OCI-LY3 (cell line): Measurements from ENCODE around the gene STIL.

ENCODE experiments used
- H2AFZ ChIP-seq: fragments of 200-600, 300-600 bp; shearing (Covaris generic); 2 replicates; pipeline ENCODE4 v1.6.0; 2014; ENCODE audit warnings: antibody characterized with exemption, low read depth, low read length
- H3K27ac ChIP-seq: fragments of 200-600, 300-600 bp; sonication (generic); 2 replicates; pipeline ENCODE4 v1.5.1; 2014; ENCODE audit warnings: mild to moderate bottlenecking, low read length, moderate library complexity, mixed read lengths
- H3K27me3 ChIP-seq: fragments of 200-600, 300-600 bp; sonication (generic); 2 replicates; pipeline ENCODE4 v1.6.1; 2014; ENCODE audit warnings: low read depth, low read length, mixed read lengths
- H3K36me3 ChIP-seq: fragments of 200-600, 300-600 bp; sonication (generic); replicated peaks from 2 replicates; pipeline ENCODE3; 2014; ENCODE audit warnings: low read depth, low read length, mixed read lengths
- H3K4me1 ChIP-seq: fragments of 300-600, 200-600 bp; sonication (generic); 2 replicates; pipeline ENCODE4 v1.6.1; 2014; ENCODE audit warnings: low read length, mixed read lengths
- H3K4me2 ChIP-seq: fragments of 200-600, 300-600 bp; sonication (generic); 2 replicates; pipeline ENCODE4 v1.6.1; 2014; ENCODE audit warnings: low read length, mixed read lengths
- H3K4me3 ChIP-seq: fragments of 300-600, 200-600 bp; sonication (generic); 2 replicates; pipeline ENCODE4 v1.5.1; 2014; ENCODE audit warnings: antibody characterized with exemption, mild to moderate bottlenecking, low read length, moderate library complexity
- H3K79me2 ChIP-seq: fragments of 300-600, 200-600 bp; shearing (Covaris generic); 2 replicates; pipeline ENCODE4 v1.6.1; 2014; ENCODE audit warnings: mild to moderate bottlenecking, low read length, mixed read lengths
- H3K9ac ChIP-seq: fragments of 300-600, 200-600 bp; shearing (Covaris generic); 2 replicates; pipeline ENCODE4 v1.6.0; 2014; ENCODE audit warnings: mild to moderate bottlenecking, low read length, moderate library complexity
- H3K9me3 ChIP-seq: fragments of 200-600, 300-600 bp; shearing (Covaris generic); 2 replicates; pipeline ENCODE4 v1.6.1; 2014; ENCODE audit warnings: low read length, mixed read lengths; ENCODE audit not compliant: insufficient read depth
- H4K20me1 ChIP-seq: fragments of 200-600, 300-600 bp; sonication (generic); 2 replicates; pipeline ENCODE4 v1.6.1; 2016; ENCODE audit warnings: low read length, mixed read lengths; ENCODE audit not compliant: insufficient read depth
- EZH2phosphoT487 ChIP-seq: fragments of 200-600 bp; shearing (Covaris generic); IDR thresholded peaks from 2 replicates; pipeline ENCODE4 v1.6.1; 2018; ENCODE audit warnings: antibody characterized with exemption, mixed run types, low read depth
- TF ChIP-seq, protein P1 (sequence below): fragments of 200-600, 300-600 bp; sonication (generic); IDR thresholded peaks from 2 replicates; pipeline ENCODE4 v1.5.1; 2014; ENCODE audit warnings: antibody characterized with exemption, low read length, low read depth

The STIL gene

DNA sequence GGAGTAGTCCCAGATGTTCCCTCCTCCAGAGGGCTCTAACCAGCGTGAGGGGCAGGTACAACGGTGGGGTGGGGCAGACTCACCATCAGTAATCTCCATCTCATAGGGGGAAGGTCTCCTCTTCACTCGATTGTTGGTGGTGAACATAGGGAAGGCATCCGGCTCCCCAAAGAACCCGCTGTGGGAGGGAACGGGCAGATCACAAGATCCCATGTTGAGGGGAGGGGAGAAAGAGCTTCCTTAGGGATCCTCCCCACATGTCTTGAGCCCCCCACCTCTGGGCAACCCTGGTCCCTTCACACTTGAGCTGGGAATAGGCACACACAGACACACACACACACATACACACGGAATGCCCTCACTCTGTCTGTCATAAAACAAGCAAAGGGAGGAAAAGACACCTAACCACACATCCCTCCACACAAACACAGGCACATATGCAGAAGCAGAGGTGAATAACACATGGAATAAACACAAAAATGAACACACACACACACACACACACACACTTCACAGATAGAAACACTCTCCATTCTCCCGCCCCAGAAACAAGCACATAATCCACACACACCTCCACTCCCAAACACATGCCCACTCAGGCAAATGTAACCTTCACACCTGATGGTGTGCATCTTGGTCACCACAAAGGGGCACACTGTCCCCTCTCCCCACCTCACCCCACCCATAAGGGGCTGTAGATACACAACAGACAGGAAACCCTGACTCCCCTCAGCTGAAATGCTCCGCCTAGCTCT is 89.8 kb downstream of the STIL start:
- Histone ChIP-seq H3K4me1 (no peaks in the 10 kb centered on the region), H3K4me2 (no peak overlapping the region), H3K79me2 (no peaks in the 10 kb centered on the region), H3K4me3 (no peak overlapping the region), H3K9me3 (no peaks in the 10 kb centered on the region), H4K20me1 (no peaks in the 10 kb centered on the region), H3K27ac (no peak overlapping the region), H3K9ac (no peak overlapping the region), H3K36me3 (no peaks in the 10 kb centered on the region), H3K27me3 (no peaks in the 10 kb centered on the region), H2AFZ (no peak overlapping the region)
- TF ChIP-seq, protein P1, sequence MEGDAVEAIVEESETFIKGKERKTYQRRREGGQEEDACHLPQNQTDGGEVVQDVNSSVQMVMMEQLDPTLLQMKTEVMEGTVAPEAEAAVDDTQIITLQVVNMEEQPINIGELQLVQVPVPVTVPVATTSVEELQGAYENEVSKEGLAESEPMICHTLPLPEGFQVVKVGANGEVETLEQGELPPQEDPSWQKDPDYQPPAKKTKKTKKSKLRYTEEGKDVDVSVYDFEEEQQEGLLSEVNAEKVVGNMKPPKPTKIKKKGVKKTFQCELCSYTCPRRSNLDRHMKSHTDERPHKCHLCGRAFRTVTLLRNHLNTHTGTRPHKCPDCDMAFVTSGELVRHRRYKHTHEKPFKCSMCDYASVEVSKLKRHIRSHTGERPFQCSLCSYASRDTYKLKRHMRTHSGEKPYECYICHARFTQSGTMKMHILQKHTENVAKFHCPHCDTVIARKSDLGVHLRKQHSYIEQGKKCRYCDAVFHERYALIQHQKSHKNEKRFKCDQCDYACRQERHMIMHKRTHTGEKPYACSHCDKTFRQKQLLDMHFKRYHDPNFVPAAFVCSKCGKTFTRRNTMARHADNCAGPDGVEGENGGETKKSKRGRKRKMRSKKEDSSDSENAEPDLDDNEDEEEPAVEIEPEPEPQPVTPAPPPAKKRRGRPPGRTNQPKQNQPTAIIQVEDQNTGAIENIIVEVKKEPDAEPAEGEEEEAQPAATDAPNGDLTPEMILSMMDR, result no peak
- TF ChIP-seq EZH2phosphoT487, result no peak

DNA sequence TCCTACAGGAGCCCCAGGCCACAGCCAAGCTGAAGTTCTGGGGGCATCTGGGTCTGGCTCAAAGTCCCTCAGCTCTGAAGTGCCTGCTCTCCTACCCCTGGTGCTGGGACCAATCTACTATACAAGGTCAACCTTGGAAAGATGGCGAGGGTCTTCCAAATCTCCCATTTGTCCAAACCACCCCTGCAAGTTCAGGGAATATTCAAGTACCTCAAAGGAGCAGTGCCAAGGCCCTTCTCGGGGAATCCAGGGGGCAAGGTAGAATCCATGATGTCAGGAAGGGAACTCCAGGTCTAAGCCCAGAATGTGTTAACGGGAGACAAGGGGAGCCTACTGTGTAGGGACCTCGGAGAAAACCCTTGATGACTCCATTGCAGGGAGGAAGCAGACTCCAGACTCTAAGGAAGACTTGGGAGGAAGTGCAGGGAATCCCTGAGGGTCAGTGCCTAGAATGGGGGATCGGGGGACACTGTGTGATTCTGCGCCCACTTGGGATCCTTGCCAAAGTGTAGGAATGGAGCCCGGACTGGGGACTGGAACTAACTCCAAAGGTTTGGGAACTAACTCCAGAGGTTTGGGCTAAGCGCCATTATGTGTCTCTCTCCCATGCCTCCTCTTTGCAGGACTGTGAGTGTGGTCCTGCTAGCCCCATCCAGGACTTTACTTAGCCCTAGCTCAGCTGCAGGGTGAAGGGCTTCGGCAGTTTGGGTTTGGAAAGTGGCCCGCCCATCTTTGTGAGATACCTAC is 90.6 kb downstream of the STIL start:
- Histone ChIP-seq H3K79me2 (no peaks in the 10 kb centered on the region), H2AFZ (no peak overlapping the region), H3K9me3 (no peaks in the 10 kb centered on the region), H3K4me2 (no peak overlapping the region), H3K36me3 (no peaks in the 10 kb centered on the region), H3K27ac (no peak overlapping the region), H3K4me1 (no peaks in the 10 kb centered on the region), H4K20me1 (no peaks in the 10 kb centered on the region), H3K9ac (no peak overlapping the region), H3K27me3 (no peaks in the 10 kb centered on the region), H3K4me3 (no peak overlapping the region)
- TF ChIP-seq, protein P1, result no peak
- no peak for TF ChIP-seq EZH2phosphoT487

DNA sequence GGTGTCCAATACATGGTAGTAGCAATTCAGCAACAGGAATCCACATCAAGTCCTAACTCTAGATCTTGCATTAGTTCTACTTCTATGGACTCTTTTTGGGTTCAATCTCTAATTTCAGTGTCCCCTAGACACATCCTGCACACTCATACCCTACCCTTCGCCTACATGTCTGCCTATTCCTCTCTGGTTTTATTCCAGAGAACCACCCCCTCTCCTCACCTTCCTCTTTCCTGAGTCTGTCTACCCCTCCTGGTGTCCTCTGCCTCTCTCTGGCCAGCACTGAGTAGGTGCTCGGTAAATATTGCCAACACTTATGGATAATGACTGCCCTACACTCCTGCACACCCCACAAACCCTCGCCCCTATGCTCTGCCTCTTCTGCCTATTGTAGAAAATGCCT is 91.5 kb downstream of the STIL start:
- TF ChIP-seq EZH2phosphoT487, result no peak
- TF ChIP-seq, protein P1, result no peak
- H3K27me3 ChIP-seq, result no peaks in the 10 kb centered on the region

DNA sequence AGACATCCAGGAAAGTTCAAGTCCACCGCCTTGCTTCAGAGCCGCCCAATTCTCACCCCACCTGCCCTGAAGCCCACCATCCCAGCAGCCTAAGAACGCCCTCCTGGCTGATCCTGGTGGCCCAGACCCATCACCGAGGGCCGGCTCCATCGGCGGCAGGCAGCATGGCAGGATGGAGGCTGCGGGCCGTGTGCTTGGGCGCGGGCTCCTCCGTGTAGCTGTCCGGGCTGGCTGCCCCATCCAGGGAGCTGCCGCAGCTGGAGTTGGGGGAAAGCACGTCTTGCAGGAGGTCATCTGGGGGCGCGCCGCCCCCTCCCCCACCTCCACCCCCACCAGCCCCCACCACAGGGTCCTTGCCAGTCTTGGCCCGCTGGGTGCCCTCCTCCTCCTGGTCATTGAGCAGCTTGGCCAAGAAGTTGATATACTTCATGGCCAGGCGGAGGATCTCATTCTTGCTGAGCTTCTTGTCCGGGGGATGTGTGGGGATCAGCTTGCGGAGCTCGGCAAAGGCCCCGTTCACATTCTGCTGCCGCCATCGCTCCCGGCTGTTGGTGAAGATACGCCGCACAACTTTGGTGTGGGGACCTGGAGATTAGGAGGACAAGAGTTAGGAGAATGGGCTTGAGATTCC is 94.2 kb downstream of the STIL start:
- H2AFZ ChIP-seq, result no peak overlapping the region
- H3K4me3 ChIP-seq, result no peak overlapping the region
- H3K27me3 ChIP-seq, result no peaks in the 10 kb centered on the region
- no peaks in the 10 kb centered on the region for H3K4me1 ChIP-seq
- TF ChIP-seq, protein P1, result no peak
- H4K20me1 ChIP-seq, result no peaks in the 10 kb centered on the region
- no peak overlapping the region for H3K9ac ChIP-seq
- H3K36me3 ChIP-seq, result no peaks in the 10 kb centered on the region
- H3K4me2 ChIP-seq, result no peak overlapping the region
- no peaks in the 10 kb centered on the region for H3K79me2 ChIP-seq
- H3K27ac ChIP-seq, result no peak overlapping the region
- no peaks in the 10 kb centered on the region for H3K9me3 ChIP-seq

More for the DNA sequence above, 91.5 kb downstream of the STIL start:
- H3K9me3 ChIP-seq, result no peaks in the 10 kb centered on the region
- no peak overlapping the region for H2AFZ ChIP-seq
- no peak overlapping the region for H3K4me2 ChIP-seq
- no peak overlapping the region for H3K9ac ChIP-seq
- no peak overlapping the region for H3K27ac ChIP-seq
- no peaks in the 10 kb centered on the region for H3K4me1 ChIP-seq
- no peaks in the 10 kb centered on the region for H3K36me3 ChIP-seq
- H3K79me2 ChIP-seq, result no peaks in the 10 kb centered on the region
- no peak overlapping the region for H3K4me3 ChIP-seq
- no peaks in the 10 kb centered on the region for H4K20me1 ChIP-seq
